H1 (cell line): Measurements from ENCODE around the gene ELP1. TPM values are rescaled to one million over a fixed set of nuclear protein-coding genes. Genes with fewer than 3 reads are reported as not detected.

Experiments
- CTCF ChIA-PET: fragments of 300-600 bp; sonication (Branson Sonifier 250); formaldehyde crosslinking; loops from one replicate; lab custom pipeline; 2021; ENCODE audit not compliant: partially characterized antibody; lab: Charles Lee
- POLR2A ChIA-PET: fragments of 300-600 bp; sonication (Branson Sonifier 250); formaldehyde crosslinking; loops from one replicate; lab custom pipeline; 2021; ENCODE audit warnings: inconsistent platforms; ENCODE audit not compliant: partially characterized antibody; lab: Charles Lee
- DNase-seq, 2 experiments: peaks; one replicate each; pipeline versions ENCODE4 v3.0.0 to v3.0.0-alpha.2; 2010 to 2022; ENCODE audit warnings: low spot score in 2 of 2, low read depth in 1 of 2, mixed read lengths in 1 of 2
- FAIRE-seq: peaks from 2 replicates; lab custom pipeline; 2011; peaks lifted over from hg19 to GRCh38; lab: Jason Lieb, UNC
- H2AFZ ChIP-seq: 2 replicates; pipeline ENCODE4 v1.8.1; 2012; ENCODE audit warnings: low read length, inconsistent platforms
- H2AK5ac ChIP-seq: 2 replicates; pipeline ENCODE4 v1.6.1; 2013; ENCODE audit warnings: low read depth, low read length
- H2BK120ac ChIP-seq: replicated peaks from 2 replicates; pipeline ENCODE3; 2013; ENCODE audit warnings: low read depth, low read length, inconsistent platforms
- H2BK12ac ChIP-seq: 2 replicates; pipeline ENCODE4 v1.6.1; 2013; ENCODE audit warnings: low read depth, low read length
- H2BK15ac ChIP-seq: 2 replicates; pipeline ENCODE4 v1.6.1; 2013; ENCODE audit warnings: low read length
- H2BK20ac ChIP-seq: 2 replicates; pipeline ENCODE4 v1.6.1; 2013; ENCODE audit warnings: low read length
- H2BK5ac ChIP-seq: 2 replicates; pipeline ENCODE4 v1.6.1; 2013; ENCODE audit warnings: low read depth, low read length
- H3K14ac ChIP-seq: 2 replicates; pipeline ENCODE4 v1.6.1; 2013; ENCODE audit warnings: inconsistent platforms; ENCODE audit not compliant: insufficient read length
- H3K18ac ChIP-seq: 2 replicates; pipeline ENCODE4 v1.6.1; 2013; ENCODE audit warnings: low read length; ENCODE audit errors: extremely low read depth
- H3K23ac ChIP-seq: 2 replicates; pipeline ENCODE4 v1.6.1; 2013; ENCODE audit warnings: inconsistent platforms; ENCODE audit not compliant: insufficient read length
- H3K23me2 ChIP-seq: 2 replicates; pipeline ENCODE4 v1.6.1; 2013; ENCODE audit warnings: low read depth, low read length
- H3K27ac ChIP-seq: 2 replicates; pipeline ENCODE4 v1.6.1; 2011; ENCODE audit warnings: low read depth, low read length, inconsistent platforms
- H3K27me3 ChIP-seq, 4 experiments: replicated peaks in 1 of 4; 1 replicate in 1 of 4; 2 replicates in 3 of 4; pipeline versions ENCODE4 v1.6.1 to v1.8.1; 2011 to 2013; ENCODE audit warnings: low read length in 3 of 4, mild to moderate bottlenecking in 3 of 4, inconsistent platforms in 2 of 4, mixed read lengths in 2 of 4, moderate library complexity in 1 of 4; ENCODE audit not compliant: control insufficient read depth in 3 of 4, insufficient read depth in 3 of 4; ENCODE audit errors: extremely low read depth in 1 of 4
- H3K36me3 ChIP-seq, 4 experiments: 2 replicates each; pipeline versions ENCODE4 v1.6.1 to v1.8.1; 2011 to 2013; ENCODE audit warnings: mild to moderate bottlenecking in 4 of 4, low read length in 3 of 4, moderate library complexity in 2 of 4, control low read depth in 1 of 4, inconsistent platforms in 1 of 4; ENCODE audit not compliant: insufficient read depth in 4 of 4, control insufficient read depth in 2 of 4
- H3K4ac ChIP-seq: replicated peaks from 2 replicates; pipeline ENCODE3; 2013; ENCODE audit warnings: low read length, low read depth, mixed read lengths, inconsistent platforms; ENCODE audit not compliant: insufficient read length
- H3K4me1 ChIP-seq, 4 experiments: replicated peaks in 1 of 4; 1 replicate in 1 of 4; 2 replicates in 3 of 4; pipeline versions ENCODE4 v1.6.1 to v1.8.1; 2011 to 2013; ENCODE audit warnings: low read length in 3 of 4, inconsistent platforms in 2 of 4, mixed read lengths in 1 of 4; ENCODE audit not compliant: insufficient read depth in 4 of 4, control insufficient read depth in 3 of 4
- H3K4me2 ChIP-seq, 2 experiments: 2 replicates each; pipeline versions ENCODE4 v1.6.1 to v1.8.1; 2011 to 2013; ENCODE audit warnings: low read depth in 2 of 2, low read length in 2 of 2, control low read depth in 1 of 2, inconsistent platforms in 1 of 2, mild to moderate bottlenecking in 1 of 2; ENCODE audit not compliant: insufficient read depth in 1 of 2
- H3K4me3 ChIP-seq, 4 experiments: fragments of 200-600, 300-600 bp in 1 of 4; sonication (generic), shearing (Covaris generic), sonication (Bioruptor Twin) in 1 of 4; 2 replicates each; pipeline versions ENCODE4 v1.5.1 to v1.8.1; 2011 to 2016; ENCODE audit warnings: low read length in 4 of 4, low read depth in 3 of 4, control low read depth in 2 of 4, inconsistent platforms in 2 of 4, mild to moderate bottlenecking in 2 of 4, mixed read lengths in 1 of 4, moderate library complexity in 1 of 4; ENCODE audit not compliant: insufficient read depth in 2 of 4; ENCODE audit errors: extremely low read depth in 1 of 4
- H3K56ac ChIP-seq: replicated peaks from 2 replicates; pipeline ENCODE3; 2013; ENCODE audit warnings: low read depth, mild to moderate bottlenecking, mixed read lengths, low read length, inconsistent platforms; ENCODE audit not compliant: insufficient read length
- H3K79me1 ChIP-seq: 2 replicates; pipeline ENCODE4 v1.6.1; 2013; ENCODE audit warnings: low read depth, low read length, control low read depth
- H3K79me2 ChIP-seq, 2 experiments: 2 replicates each; pipeline versions ENCODE4 v1.6.1 to v1.8.1; 2012 to 2013; ENCODE audit warnings: low read length in 2 of 2, mild to moderate bottlenecking in 2 of 2, inconsistent platforms in 1 of 2; ENCODE audit not compliant: insufficient read depth in 2 of 2, control insufficient read depth in 1 of 2
- H3K9ac ChIP-seq, 4 experiments: replicated peaks in 1 of 4; 1 replicate in 1 of 4; 2 replicates in 3 of 4; pipeline versions ENCODE4 v1.6.1 to v1.8.1; 2011 to 2013; ENCODE audit warnings: low read depth in 3 of 4, low read length in 3 of 4, control low read depth in 2 of 4, mild to moderate bottlenecking in 2 of 4, moderate library complexity in 2 of 4, inconsistent platforms in 1 of 4; ENCODE audit errors: extremely low read depth in 1 of 4
- H3K9me3 ChIP-seq, 2 experiments: 2 replicates each; pipeline versions ENCODE4 v1.6.1 to v1.8.1; 2012 to 2013; ENCODE audit warnings: mild to moderate bottlenecking in 2 of 2, moderate library complexity in 2 of 2, control low read depth in 1 of 2, inconsistent platforms in 1 of 2, low read depth in 1 of 2, low read length in 1 of 2, mixed read lengths in 1 of 2; ENCODE audit not compliant: insufficient read depth in 2 of 2
- H4K20me1 ChIP-seq, 2 experiments: replicated peaks in 1 of 2; 2 replicates each; pipeline versions ENCODE3 to v1.8.1; 2011 to 2013; ENCODE audit warnings: inconsistent platforms in 2 of 2, low read length in 2 of 2, mild to moderate bottlenecking in 1 of 2; ENCODE audit not compliant: insufficient read depth in 2 of 2, control insufficient read depth in 1 of 2
- H4K5ac ChIP-seq: 2 replicates; pipeline ENCODE4 v1.6.1; 2013; ENCODE audit warnings: low read length, low read depth, mixed read lengths, inconsistent platforms; ENCODE audit not compliant: insufficient read length
- H4K8ac ChIP-seq: 2 replicates; pipeline ENCODE4 v1.8.0; 2013; ENCODE audit warnings: mild to moderate bottlenecking, moderate library complexity, low read length, inconsistent platforms; ENCODE audit not compliant: insufficient read depth; ENCODE audit errors: extremely low read depth
- H4K91ac ChIP-seq: replicated peaks from 2 replicates; pipeline ENCODE3; 2013; ENCODE audit warnings: low read length, mixed read lengths, inconsistent platforms; ENCODE audit not compliant: insufficient read length
- BCL11A ChIP-seq, 2 experiments: IDR thresholded peaks; one replicate each; pipeline ENCODE4 v1.6.1; 2011; ENCODE audit warnings: low read depth in 2 of 2, low read length in 2 of 2, mild to moderate bottlenecking in 2 of 2
- CHD2 ChIP-seq: IDR thresholded peaks from 2 replicates; pipeline ENCODE4 v1.6.1; 2012; ENCODE audit warnings: low read length, improper control_type of control experiment
- EP300 ChIP-seq, 2 experiments: IDR thresholded peaks; 1 replicate in 1 of 2; 2 replicates in 1 of 2; pipeline ENCODE4 v1.6.1; 2011 to 2012; ENCODE audit warnings: low read depth in 2 of 2, low read length in 2 of 2, mild to moderate bottlenecking in 2 of 2, borderline replicate concordance in 1 of 2, inconsistent platforms in 1 of 2, moderate library complexity in 1 of 2
- WGBS, 2 experiments: shearing (Covaris generic) in 1 of 2; methylation state at CpG; one replicate each; pipeline versions ENCODE4 v1.1.6 to v1.1.7; 2013 to 2015; ENCODE audit warnings: low lambda C conversion rate in 2 of 2, mixed read lengths in 2 of 2, inconsistent platforms in 1 of 2, low coverage in 1 of 2, missing lambda C conversion rate in 1 of 2; ENCODE audit not compliant: insufficient replicate concordance in 2 of 2, insufficient coverage in 1 of 2, insufficient read length in 1 of 2; ENCODE audit errors: extremely low coverage in 1 of 2, missing lambda C conversion rate in 1 of 2; 5-methylcytosine and 5-hydroxymethylcytosine counted together
- polyA plus RNA-seq, 7 experiments: library from polyadenylated mRNA; depleted of rRNA in 3 of 7; stranded (reverse) in 5 of 7; unstranded in 2 of 7; fragments of >200 nt in 5 of 7; fragments of 200-250 nt in 2 of 7; gene quantifications; 1 replicate in 5 of 7; 2 replicates in 1 of 7; 4 replicates in 1 of 7; pipeline versions ENCODE4 v1.2.1 to v1.2.3, GENCODE V29; 2011 to 2013; ENCODE audit warnings: missing spikeins in 2 of 7, mixed read lengths in 2 of 7
- total RNA-seq: library from RNA; stranded (reverse); fragmentation: NEBNext Ultra II Directional; extraction: Animal tissue kit (Norgen Biotek cat#: 25700); gene quantifications from 2 replicates; pipeline ENCODE4 v1.2.1, GENCODE V29; 2021
- TF ChIP-seq, protein P1 (sequence below): IDR thresholded peaks from 2 replicates; pipeline ENCODE4 v1.6.1; 2011; ENCODE audit warnings: low read depth, mild to moderate bottlenecking, low read length; ENCODE audit not compliant: insufficient read depth
- TF ChIP-seq, protein P2 (sequence below): IDR thresholded peaks from 2 replicates; pipeline ENCODE4 v1.6.1; 2011; ENCODE audit warnings: low read length, improper control_type of control experiment

The ELP1 gene
- total and polyA plus RNA-seq, 2 of the 8 experiments (the other 6 are each of a cell fraction or from before 2014, with no cell fraction given): 13.9 to 31.3 TPM

DNA sequence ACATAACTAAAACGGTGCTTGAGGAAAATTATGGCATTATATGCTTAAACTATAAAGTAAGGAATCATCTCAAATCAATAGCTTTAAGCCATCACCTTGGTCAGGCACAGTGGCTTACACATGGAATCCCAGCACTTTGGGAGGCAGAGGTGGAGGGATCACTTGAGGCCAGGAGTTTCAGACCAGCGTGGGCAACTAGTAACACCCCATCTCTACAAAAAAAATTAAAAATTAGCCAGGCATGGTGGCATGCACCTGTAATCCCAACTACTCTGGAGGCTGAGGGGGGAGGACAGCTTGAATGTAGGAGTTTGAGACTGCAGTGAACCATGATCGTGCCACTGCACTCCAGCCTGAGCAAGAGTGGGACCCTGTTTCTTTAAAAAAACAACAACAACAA lies 49.2 kb downstream of the ELP1 start:
- Histone ChIP-seq H4K91ac (no peak overlapping the region), H4K20me1 (no peaks in the 10 kb centered on the region), H3K79me2 (no peaks in the 10 kb centered on the region), H2BK20ac (no peak overlapping the region), H3K23ac (no peak overlapping the region), H3K4ac (no peak overlapping the region), H4K5ac (no peak overlapping the region), H3K4me3 (no peak overlapping the region), H3K36me3 (peaks cover 2 to 36% (median 16%) of the 10 kb centered on the region in 4 experiments), H3K27me3 (no peaks in the 10 kb centered on the region), H3K79me1 (no peaks in the 10 kb centered on the region), H3K18ac (no peak overlapping the region), H4K8ac (no peak overlapping the region; the same call in 1 of the 2 replicates), H2BK15ac (no peak overlapping the region), H2AFZ (no peak overlapping the region), H2BK12ac (no peak overlapping the region), H3K23me2 (no peaks in the 10 kb centered on the region), H3K4me2 (no peak overlapping the region), H3K9ac (no peak overlapping the region), H3K9me3 (no peaks in the 10 kb centered on the region), H3K56ac (no peak overlapping the region), H3K4me1 (no peaks in the 10 kb centered on the region), H2BK120ac (no peak overlapping the region), H3K27ac (no peak overlapping the region), H2BK5ac (no peak overlapping the region), H2AK5ac (no peak overlapping the region), H3K14ac (no peak overlapping the region)
- ChIA-PET CTCF (interaction anchor here (1.0 to 1.2 kb wide), 2 partner anchors 15 to 314 kb away, joined by 4 to 5 read pairs; no protein-coding TSS in a partner anchor), POLR2A (no interaction called here)
- DNase-seq: no peak
- 91% methylated on average over 3 of the region's 3 CpGs; no CpG with 5 or more reads in 1 of the 2 experiments for WGBS, 2 experiments
- TF ChIP-seq, protein P1, sequence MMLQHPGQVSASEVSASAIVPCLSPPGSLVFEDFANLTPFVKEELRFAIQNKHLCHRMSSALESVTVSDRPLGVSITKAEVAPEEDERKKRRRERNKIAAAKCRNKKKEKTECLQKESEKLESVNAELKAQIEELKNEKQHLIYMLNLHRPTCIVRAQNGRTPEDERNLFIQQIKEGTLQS: no peak
- no peak for TF ChIP-seq BCL11A (IDR thresholded peaks at IDR 0.05; ENCODE audit: low read depth in 2 of 2, low read length in 2 of 2)
- no peak for TF ChIP-seq EP300 (IDR thresholded peaks at IDR 0.05; ENCODE audit: borderline replicate concordance in 1 of 2, low read depth in 2 of 2, low read length in 2 of 2)
- TF ChIP-seq CHD2: no peak
- TF ChIP-seq, protein P2, sequence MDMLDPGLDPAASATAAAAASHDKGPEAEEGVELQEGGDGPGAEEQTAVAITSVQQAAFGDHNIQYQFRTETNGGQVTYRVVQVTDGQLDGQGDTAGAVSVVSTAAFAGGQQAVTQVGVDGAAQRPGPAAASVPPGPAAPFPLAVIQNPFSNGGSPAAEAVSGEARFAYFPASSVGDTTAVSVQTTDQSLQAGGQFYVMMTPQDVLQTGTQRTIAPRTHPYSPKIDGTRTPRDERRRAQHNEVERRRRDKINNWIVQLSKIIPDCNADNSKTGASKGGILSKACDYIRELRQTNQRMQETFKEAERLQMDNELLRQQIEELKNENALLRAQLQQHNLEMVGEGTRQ: no peak
- FAIRE-seq: no peak
